Small intestine (tissue), 7 donors: ENCODE results near the gene GLI3. TPM values are rescaled to one million over a fixed set of nuclear protein-coding genes. Genes with fewer than 3 reads are reported as not detected.
A peak's percentile ranks its signal among the peaks of the same experiment; 100 is the strongest.

Source experiments
- DNase-seq, 2 donors: peaks; one replicate each; pipeline versions ENCODE4 v3.0.0 to v3.0.0-alpha.2; 2013
- FAIRE-seq: peaks from 2 replicates; lab custom pipeline; 2012; peaks lifted over from hg19 to GRCh38; lab: Jason Lieb, UNC
- H3K27ac ChIP-seq, 3 donors: one replicate each; pipeline ENCODE4 v1.5.1; 2013; ENCODE audit warnings: low read length in 2 of 3, mild to moderate bottlenecking in 2 of 3, control low read depth in 1 of 3, inconsistent platforms in 1 of 3, low read depth in 1 of 3, moderate library complexity in 1 of 3
- H3K27me3 ChIP-seq, 3 donors: one replicate each; pipeline ENCODE4 v1.6.1; 2013; ENCODE audit warnings: low read length in 3 of 3, inconsistent platforms in 1 of 3; ENCODE audit not compliant: control insufficient read depth in 3 of 3, insufficient read depth in 3 of 3
- H3K36me3 ChIP-seq, 3 donors: one replicate each; pipeline ENCODE4 v1.6.1; 2013; ENCODE audit warnings: low read length in 3 of 3, inconsistent platforms in 1 of 3, low read depth in 1 of 3, mild to moderate bottlenecking in 1 of 3, moderate library complexity in 1 of 3; ENCODE audit not compliant: control insufficient read depth in 3 of 3, insufficient read depth in 2 of 3
- H3K4me1 ChIP-seq, 3 donors: one replicate each; pipeline ENCODE4 v1.6.1; 2013; ENCODE audit warnings: low read length in 2 of 3, inconsistent platforms in 1 of 3, low read depth in 1 of 3, mild to moderate bottlenecking in 1 of 3, moderate library complexity in 1 of 3; ENCODE audit not compliant: control insufficient read depth in 3 of 3, insufficient read depth in 2 of 3
- H3K4me3 ChIP-seq, 3 donors: one replicate each; pipeline ENCODE4 v1.5.1; 2013; ENCODE audit warnings: low read length in 3 of 3, control low read depth in 1 of 3, inconsistent platforms in 1 of 3, low read depth in 1 of 3, mild to moderate bottlenecking in 1 of 3, moderate library complexity in 1 of 3
- H3K9me3 ChIP-seq, 2 donors: one replicate each; pipeline ENCODE4 v1.6.1; 2013; ENCODE audit warnings: low read depth in 1 of 2, low read length in 1 of 2; ENCODE audit not compliant: control insufficient read depth in 2 of 2, insufficient read depth in 1 of 2
- WGBS, 3 donors: extraction: QIAGEN DNeasy Blood & Tissue Kit; methylation state at CpG; one replicate each; pipeline ENCODE4 v1.1.7; 2013; 5-methylcytosine and 5-hydroxymethylcytosine counted together
- polyA plus RNA-seq, 4 donors: library from polyadenylated mRNA; stranded (reverse) in 3 of 4; unstranded in 1 of 4; fragments of 200-250 nt in 3 of 4; fragments of 120-200 nt in 1 of 4; gene quantifications; one replicate each; pipeline versions ENCODE4 v1.2.1 to v1.2.3, GENCODE V29; 2013
- donor health status: healthy with polysubstance abuse.
- donor health status: control.
- donor health status: control.
- donor health status: Bipolar disorder and iron deficiency.
- donor health status: healthy.

GLI3 gene
- polyA plus RNA-seq, 4 donors = 0.54 to 2.7 (median 1.8) TPM; not detected in 1

DNA sequence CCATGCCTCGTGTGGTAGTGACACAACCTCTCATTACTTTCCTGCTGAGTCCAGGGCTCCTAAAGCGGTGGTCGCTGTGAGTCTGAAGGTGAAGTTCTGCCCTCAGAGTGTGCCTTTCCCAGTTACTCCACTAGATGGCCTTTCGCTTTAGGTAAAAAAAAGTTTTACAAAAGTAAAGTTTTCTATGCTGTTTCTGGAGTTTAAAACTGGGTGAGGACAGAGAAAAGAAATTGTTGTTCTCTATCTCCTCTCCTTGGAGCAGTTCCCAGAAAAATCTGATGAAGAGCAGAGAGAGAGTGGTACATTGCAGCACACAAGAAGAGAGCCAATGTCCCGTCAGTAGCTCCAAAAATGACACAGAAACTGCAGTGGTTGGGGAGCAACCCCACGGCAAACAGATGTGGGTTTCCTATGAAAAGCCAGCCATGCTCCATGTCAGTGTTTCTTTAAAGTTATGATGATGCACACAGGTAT is 257.1 kb downstream of the GLI3 start:
- Histone ChIP-seq H3K36me3 (no peaks in the 10 kb centered on the region), H3K27me3 (no peaks in the 10 kb centered on the region), H3K9me3 (no peaks in the 10 kb centered on the region), H3K4me1 (no peaks in the 10 kb centered on the region), H3K27ac (no peak overlapping the region), H3K4me3 (no peak overlapping the region)
- DNase-seq (peak in 1 of 2 donors; percentile 44), FAIRE-seq (no peak)
- 28% methylated on average over 6 of the region's 6 CpGs for WGBS, 3 donors

DNA sequence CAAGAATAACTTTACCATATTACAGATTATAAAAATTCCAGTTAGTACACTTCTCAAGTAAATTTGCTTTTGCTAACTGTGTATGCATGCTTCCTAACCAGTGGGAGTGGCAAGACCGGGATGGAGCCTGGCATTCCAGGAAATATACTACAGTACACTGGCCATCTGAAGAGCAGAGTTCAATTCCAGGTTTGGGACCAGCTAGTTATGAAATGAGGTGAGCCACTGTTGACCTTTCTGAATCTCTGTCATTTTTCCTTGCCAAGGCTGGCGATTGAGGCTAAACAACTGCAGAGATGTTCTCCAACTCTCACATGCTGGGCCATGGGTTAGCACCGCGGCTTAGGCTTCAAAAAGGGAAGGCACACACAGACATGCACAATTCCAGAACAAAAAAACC is 258.2 kb downstream of the GLI3 start:
- H3K27ac ChIP-seq = no peak overlapping the region
- no peaks in the 10 kb centered on the region for H3K9me3 ChIP-seq
- no peaks in the 10 kb centered on the region for H3K27me3 ChIP-seq
- no peak for DNase-seq
- no peak overlapping the region for H3K4me3 ChIP-seq
- 63 to 85% (median 72%) methylated on average over 4 of the region's 4 CpGs for WGBS, 3 donors
- FAIRE-seq = no peak
- no peaks in the 10 kb centered on the region for H3K4me1 ChIP-seq
- H3K36me3 ChIP-seq = no peaks in the 10 kb centered on the region

- no peaks in the 10 kb centered on the region for H3K9me3 ChIP-seq
- WGBS, 3 donors = 61 to 77% (median 70%) methylated on average over 3 of the region's 3 CpGs
- H3K36me3 ChIP-seq = no peaks in the 10 kb centered on the region
- no peak overlapping the region for H3K27ac ChIP-seq
- H3K4me1 ChIP-seq = no peaks in the 10 kb centered on the region
- no peak for DNase-seq
- no peak for FAIRE-seq
- H3K27me3 ChIP-seq = no peaks in the 10 kb centered on the region
- H3K4me3 ChIP-seq = no peak overlapping the region
Observed at GRCh38 chr7:41977661-41978060, 259.3 kb downstream of the GLI3 start.

- H3K4me1 ChIP-seq = no peaks in the 10 kb centered on the region
- H3K9me3 ChIP-seq = no peaks in the 10 kb centered on the region
- no peak for FAIRE-seq
- H3K4me3 ChIP-seq = no peak overlapping the region
- peaks cover 0 to 2% (median 0%) of the 10 kb centered on the region in 3 donors for H3K36me3 ChIP-seq
- H3K27me3 ChIP-seq = no peaks in the 10 kb centered on the region
- peak in 1 of 2 donors; percentile 41 for DNase-seq
- 55 to 61% (median 55%) methylated on average over 9 of the region's 9 CpGs for WGBS, 3 donors
- H3K27ac ChIP-seq = no peak overlapping the region
Observed at GRCh38 chr7:41977151-41977651, 259.8 kb downstream of the GLI3 start.

- Histone ChIP-seq H3K4me1 (no peaks in the 10 kb centered on the region), H3K36me3 (peaks cover 0 to 5% (median 0%) of the 10 kb centered on the region in 3 donors), H3K4me3 (no peak overlapping the region), H3K9me3 (no peaks in the 10 kb centered on the region), H3K27me3 (no peaks in the 10 kb centered on the region), H3K27ac (no peak overlapping the region)
- no peak for DNase-seq
- 86 to 93% (median 90%) methylated on average over 2 of the region's 2 CpGs for WGBS, 3 donors
- no peak for FAIRE-seq
Observed at GRCh38 chr7:41976411-41976810, 260.6 kb downstream of the GLI3 start.

GRCh38 chr7:41975849-41976248 is 261.2 kb downstream of the GLI3 start:
- Histone ChIP-seq H3K27ac (no peak overlapping the region), H3K9me3 (no peaks in the 10 kb centered on the region), H3K27me3 (no peaks in the 10 kb centered on the region), H3K36me3 (peaks cover 0 to 5% (median 0%) of the 10 kb centered on the region in 3 donors), H3K4me1 (no peaks in the 10 kb centered on the region), H3K4me3 (no peak overlapping the region)
- FAIRE-seq (no peak), DNase-seq (no peak)

GRCh38 chr7:41974870-41975557 is 262.0 kb downstream of the GLI3 start:
- H3K36me3 ChIP-seq = peaks cover 0 to 5% (median 0%) of the 10 kb centered on the region in 3 donors
- no peak overlapping the region for H3K27ac ChIP-seq
- 68 to 78% (median 70%) methylated on average over 4 of the region's 4 CpGs for WGBS, 3 donors
- no peaks in the 10 kb centered on the region for H3K4me1 ChIP-seq
- H3K9me3 ChIP-seq = no peaks in the 10 kb centered on the region
- no peak overlapping the region for H3K4me3 ChIP-seq
- DNase-seq (no peak), FAIRE-seq (no peak)
- no peaks in the 10 kb centered on the region for H3K27me3 ChIP-seq

- no peak for FAIRE-seq
- WGBS, 3 donors = 88 to 89% (median 88%) methylated on average over 8 of the region's 8 CpGs
- no peak for DNase-seq
- peaks cover 0 to 5% (median 0%) of the 10 kb centered on the region in 3 donors for H3K36me3 ChIP-seq
- H3K4me3 ChIP-seq = no peak overlapping the region
- no peaks in the 10 kb centered on the region for H3K27me3 ChIP-seq
- no peaks in the 10 kb centered on the region for H3K4me1 ChIP-seq
- H3K9me3 ChIP-seq = no peaks in the 10 kb centered on the region
- no peak overlapping the region for H3K27ac ChIP-seq
Observed at GRCh38 chr7:41973202-41973730, 263.7 kb downstream of the GLI3 start.
